ENCODE results near the gene ACTL6B.
"Not testable (repeated sequence)": the region's sequence is repeated elsewhere in the genome, so short reads cannot be mapped to it uniquely, and the experiment has no call there.

ACTL6B gene

DNA sequence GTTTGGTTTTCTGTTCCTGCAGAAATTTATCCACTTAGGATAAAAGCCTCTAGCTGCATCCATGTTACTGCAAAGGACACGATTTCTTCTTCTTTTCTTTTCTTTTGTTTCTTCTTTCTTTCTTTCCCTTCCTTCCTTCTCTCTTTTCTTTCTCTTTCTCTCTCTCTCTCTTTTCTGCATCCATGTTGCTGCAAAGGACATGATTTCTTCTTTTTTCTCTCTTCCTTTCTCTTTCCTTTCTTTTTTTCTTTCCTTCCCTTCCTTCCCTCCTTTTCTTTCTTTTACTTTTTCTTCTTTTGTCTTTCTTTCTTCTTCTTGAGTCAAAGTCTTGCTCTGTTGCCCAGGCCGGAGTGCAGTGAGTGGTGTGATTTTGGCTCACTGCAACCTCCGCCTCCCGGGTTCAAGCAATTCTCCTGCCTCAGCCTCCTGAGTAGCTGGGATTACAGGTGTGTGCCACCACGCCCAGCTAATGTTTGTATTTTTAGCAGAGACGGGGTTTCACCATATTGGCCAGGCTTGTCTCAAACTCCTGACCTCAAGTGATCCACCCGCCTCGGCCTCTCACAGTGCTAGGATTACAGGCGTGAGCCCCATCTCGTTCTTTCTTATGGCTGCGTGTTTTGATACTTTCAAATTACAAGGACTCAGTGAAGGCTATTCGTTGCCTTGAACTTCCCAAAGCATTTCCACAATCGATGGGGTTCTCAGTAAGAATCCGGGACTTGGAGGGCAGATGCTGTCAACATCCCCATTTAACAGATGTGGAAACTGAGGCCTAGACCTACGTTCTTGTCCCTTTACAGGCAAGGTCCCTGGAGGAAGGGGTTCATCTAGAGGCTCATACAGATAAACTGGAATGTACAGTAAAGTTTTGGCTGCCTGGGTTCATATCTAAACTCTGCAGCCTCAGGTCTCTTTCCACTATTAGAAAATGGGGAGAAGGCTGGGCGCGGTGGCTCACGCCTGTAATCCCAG lies 15.4 kb upstream of the ACTL6B start:
- no peak for DNase-seq

DNA sequence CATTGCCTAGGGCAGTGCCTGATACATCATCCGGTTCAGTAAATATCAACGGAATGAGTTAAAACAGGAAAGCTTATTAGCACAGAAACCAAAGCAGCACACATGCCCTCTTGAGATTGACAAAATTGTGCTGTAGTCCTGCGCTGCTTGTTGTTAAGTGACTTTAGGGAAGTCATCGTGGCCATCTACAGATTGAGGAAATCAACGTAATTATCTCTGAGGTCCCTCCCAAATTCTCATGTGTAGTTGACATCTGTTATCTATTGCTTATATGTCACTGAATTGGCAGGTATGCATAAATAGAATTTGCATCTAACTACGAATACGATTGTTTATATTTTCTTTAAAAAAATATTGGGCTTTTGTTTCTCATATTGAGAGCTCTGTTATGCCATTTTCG lies 13.8 kb upstream of the ACTL6B start:
- DNase-seq: peak in 1 of 2 experiments; percentile 20

DNA sequence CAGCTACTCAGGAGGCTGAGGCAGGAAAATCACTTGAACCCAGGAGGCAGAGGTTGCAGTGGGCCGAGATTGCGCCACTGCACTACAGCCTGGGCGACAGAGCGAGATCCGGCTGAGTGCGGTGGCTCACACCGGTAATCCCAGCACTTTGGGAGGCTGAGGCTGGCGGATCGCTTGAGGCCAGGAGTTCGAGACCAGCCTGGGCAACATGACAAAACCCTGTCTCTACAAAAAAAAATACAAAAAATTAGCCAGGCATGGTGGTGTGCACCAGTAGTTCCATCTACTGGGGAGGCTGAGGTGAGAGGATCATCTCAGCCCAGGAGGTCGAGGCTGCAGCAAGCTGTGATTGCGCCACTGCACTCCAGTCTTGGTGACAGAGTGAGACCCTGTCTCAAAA lies 12.9 kb upstream of the ACTL6B start:
- DNase-seq: not testable (repeated sequence)

DNA sequence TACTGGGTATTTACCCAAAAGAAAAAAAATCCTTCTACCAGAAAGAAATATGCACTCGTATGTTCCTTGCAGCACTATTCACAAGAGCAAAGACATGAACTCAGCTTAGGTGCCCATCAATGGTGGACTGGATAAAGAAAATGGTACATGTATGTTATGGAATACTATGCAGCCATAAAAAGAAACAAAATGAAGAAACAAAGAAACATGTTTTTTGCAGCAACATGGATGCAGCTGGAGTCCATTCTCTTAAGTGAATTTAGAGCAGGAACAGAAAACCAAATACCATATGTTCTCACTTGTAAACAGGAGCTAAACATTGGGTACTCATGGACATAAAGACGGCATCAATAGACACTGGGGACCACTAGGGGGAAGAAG lies 11.8 kb upstream of the ACTL6B start:
- no peak for DNase-seq

DNA sequence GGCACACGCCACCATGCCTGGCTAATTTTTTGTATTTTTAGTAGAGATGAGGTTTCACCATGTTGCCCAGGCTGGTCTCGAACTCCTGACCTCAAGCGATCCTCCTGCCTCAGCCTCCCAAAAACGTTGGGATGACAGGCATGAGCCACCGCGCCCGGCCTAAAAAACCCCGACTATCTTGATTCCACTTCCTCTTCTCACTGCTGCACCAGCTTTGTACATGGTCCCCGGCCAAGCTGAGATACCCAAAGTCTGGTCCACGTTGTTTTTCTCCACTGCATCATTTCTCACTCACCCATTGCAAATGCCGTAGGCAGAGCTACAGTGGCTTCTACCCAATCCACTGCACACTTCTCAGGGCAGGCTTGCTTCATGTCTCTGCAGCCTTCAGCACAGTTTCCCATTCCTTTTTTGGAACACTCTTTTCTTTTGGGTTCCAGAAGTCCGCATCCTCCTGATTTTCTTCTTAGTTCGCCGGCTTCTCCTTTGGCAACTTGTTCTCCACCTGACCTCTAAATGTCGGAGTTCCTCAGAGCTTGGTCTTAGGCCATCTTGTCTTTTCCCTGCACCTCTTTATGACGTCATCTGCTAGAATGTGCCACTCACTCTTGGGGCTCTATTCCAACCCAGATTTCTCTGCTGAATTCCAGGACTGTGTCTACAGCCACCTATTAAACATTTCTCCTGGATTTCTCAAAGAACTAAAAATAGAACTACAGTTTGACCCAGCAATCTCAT lies 11.3 kb upstream of the ACTL6B start:
- DNase-seq: no peak

DNA sequence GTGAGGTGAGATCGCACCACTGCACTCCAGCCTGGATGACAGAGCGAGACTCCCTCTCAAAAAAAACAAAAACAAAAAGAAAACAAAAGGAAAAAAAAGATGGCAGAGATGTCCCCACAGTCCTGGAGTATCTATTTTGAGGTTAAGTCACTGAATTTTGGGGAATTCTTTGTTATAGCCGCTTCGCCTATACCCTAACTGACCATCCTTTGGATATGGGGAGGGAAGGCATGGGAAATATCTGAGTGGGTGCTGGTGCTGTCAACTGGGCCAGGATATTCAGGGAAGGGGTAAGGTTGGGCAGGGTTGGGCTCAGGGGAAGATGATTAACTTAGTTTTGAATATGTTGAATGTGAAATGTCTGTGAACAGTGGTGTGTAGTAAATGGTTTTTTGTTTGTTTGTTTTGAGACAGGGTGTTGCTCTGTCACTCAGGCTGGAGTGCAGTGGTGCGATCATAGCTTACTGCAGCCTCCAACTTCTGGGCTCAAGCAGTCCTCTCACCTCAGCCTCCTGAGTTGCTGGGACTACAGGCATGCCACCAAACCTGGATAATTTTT lies 9.0 kb upstream of the ACTL6B start:
- no peak for DNase-seq

DNA sequence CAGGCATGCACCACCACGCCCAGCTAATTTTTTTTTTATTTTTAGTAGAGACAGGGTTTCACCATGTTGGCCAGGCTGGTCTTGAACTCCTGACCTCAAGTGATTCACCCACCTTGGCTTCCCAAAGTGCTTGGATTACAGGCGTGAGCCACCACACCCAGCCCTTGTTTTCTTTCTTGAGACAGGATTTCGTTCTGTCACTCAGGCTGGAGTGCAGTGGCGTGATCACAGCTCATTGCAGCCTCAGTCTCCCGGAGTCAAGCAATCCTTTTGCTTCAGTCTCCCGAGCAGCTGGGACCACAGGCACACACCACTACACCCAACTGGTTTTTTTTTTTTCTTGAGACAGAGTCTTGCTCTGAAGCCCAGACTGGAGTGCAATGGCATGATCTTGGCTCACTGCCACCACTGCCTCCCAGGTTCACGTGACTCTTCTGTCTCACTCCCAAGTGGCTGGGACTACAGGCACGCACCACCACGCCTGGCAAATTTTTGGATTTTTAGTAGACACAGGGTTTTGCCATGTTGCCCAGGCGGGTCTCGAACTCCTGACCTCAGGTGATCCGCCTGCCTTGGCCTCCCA lies 6.0 kb upstream of the ACTL6B start:
- DNase-seq: not testable (repeated sequence)

DNA sequence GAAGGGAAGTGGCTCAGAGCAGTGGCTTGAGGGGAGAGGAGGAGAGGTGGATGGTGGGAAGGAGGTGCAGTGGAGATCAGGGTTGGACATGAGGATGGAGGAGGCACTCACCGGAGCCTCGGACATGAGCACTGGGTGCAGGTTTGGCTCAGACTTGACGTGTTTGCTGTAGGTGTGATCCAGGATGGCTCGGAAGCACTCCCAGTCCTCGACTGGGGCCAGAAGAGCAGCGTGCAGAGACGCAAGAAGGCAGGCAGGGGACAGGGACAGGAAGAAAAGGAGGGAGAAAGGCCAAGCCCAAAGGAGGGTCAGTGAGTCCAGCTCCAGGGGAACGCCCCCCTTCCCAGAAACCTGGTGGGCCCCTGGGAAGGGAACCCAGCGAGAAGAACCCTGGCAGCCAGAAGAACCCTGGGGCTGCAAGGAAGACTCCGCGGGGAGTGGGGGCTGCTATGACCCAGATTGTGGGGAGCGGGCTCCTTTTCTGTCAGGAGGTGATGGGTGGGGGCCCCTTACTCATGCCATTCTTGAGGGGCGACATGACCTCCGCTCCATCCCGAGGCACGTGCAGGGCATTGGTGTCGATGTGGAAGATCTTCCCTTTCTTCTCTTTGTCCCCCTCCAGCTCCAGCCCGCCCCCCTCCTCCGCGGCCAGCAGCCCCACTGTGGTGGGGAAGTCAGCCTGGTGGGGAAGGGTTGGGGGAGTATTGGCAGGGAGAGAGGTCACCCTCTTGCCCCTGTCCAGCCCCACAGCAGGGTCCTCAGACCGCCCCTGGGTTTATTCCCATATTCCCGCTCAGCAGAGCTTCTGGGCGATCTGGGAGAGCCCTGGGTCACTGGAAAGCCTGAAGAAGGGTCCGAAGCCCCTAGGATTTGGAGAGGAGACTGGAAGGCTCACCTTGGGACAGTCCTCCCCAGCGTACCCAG lies 1.1 kb downstream of the ACTL6B start:
- no peak for DNase-seq

DNA sequence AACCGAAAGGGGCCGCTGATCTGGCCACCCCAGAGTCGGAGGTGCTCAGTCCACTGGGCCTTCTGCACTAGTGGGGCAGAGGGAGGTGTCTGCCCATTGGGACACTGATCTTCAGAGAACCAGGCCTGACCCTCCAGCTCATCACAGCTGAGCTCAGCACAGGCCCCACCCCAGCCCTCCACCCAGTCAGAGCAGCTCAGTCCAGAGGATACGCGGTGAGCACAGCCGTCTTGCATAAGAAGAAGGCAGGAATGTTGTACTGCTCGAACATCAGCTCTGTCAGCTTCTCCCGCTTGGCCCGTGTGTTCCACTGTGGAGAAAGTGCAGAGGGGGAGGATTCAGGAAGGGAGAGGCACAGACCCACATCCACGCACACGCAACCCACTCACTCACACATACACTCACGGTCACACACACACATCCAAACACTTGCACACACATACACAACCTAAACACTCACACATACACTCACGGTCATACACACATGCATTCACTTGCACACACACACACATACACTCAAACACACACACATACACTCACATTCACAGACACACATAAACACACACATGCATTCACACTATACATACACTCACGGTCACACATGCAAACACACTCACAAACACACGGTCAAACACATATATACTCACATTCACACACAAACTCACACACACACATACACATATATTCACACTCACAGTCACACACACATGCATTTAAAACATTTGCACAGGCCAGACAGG lies 6.3 kb downstream of the ACTL6B start:
- DNase-seq: no peak

DNA sequence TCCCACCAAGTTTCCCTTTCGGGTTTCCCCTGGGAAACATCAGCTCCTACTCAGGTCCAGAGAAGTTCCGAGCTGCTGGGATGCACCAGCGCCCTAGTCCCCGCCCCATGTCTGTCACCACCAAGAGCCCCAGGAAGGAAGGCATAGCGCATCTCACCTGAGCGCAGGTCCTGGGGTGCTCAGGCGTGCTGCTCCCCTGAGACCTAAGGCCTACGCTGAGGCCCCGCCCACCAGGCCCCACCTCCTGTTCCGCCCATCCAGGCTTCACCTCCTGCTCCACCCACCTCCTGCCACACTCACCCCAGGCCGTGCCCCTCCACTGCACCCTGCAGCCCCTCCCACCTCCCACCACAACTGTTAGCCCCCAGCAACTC lies 13.7 kb downstream of the ACTL6B start:
- DNase-seq: no peak

DNA sequence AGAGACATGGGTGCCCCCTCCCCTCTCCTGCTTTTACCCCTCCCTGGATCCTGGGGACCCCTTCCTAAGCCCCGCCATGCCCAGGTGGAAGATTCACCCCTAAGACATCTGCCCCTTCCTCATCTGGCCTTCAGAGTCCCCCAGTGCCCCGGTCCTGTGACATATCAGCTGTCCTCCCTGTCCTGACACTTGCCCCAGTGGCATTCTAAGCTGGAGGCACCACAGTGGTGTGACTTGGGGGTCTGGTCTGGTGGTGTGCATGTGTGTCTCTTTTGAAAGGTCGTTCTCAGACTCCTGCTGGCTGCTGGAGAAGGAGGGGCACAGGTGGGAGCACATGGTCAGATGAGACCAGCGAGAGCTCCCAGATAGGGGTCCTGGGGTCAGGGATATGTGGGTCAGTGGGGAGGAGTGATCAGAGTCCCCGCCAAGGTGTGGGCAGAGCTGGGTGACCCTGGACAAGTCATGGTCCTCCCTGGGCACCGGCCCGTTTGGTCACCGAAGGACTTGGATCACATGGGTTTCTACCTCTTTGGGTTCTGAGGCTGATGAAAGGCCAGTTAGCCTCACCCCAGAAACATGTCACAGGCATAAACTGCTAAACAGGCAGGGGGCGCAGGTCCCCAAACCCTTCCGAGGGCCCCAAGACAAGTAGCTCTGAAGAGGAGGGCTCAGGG lies 14.3 kb downstream of the ACTL6B start:
- no peak for DNase-seq

DNA sequence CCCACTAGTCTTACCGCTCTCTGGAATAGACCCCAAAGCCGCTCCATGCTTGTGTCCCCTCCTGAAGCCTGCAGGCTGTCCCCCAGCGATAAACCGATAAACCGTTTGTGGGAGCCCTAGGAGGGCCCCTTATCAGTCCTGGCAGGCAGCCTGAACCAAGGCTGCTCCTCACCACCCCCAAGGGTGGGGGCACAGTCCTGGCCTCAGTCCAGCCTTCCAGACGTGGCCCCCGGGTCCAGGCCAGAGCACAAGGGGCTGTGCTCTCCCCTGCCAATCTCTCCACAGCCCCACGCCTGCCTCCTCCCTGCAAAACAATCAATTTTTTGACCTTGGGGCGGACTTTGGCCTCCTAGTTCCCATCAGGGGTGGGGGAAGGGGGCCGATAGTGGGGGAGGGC lies 14.8 kb downstream of the ACTL6B start, which contains the start of gene TFR2:
TSS of gene TFR2 (minus strand) at position 90 of the 397 bp plus-strand sequence. CDS start at position 47, 43 bp downstream.
- DNase-seq: no peak

DNA sequence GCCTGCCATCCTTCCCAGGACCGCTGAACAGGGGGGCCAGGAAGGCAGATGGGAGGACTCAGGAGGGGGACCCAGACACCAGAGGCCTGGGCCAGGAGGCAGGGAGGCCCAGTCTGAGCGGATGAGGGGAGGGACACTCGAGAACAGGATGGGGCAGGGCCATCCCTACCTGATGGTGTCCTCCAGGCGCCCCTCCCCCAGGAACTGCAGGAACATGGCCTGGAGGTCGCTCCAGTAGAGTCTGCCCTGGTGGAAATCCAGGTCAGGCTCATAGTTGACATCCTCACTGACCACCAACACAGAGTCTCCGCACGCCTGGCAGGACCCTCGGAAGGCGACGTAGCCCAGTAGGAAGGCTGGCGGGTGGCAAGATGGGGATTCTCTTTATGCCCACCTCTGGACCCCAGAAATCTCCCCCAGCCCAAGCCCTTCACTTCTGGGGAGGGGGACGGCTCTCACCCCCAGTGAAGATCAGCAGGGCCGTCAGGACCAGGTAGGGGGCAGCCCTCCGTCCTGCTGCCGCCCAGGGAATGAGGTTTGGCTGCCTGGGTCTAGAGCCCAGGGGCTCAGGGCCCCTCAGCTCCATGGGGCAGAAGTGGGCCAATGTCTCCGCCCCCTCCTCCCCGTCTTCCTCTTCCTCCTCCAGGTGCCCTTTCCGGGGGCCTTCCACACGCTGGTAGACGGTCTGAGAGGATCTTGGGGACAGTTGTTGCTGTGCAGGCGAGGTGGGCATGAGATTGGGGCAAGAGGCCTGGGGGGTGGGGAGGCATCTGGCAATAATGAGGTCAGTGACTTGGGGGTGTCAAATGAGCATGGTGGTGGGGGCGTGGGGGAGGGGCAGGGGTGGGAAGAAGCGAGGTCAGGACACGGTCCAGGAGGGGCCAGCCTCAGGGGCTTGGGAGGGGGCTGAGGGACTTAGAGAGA lies 15.5 kb downstream of the ACTL6B start:
- no peak for DNase-seq

DNA sequence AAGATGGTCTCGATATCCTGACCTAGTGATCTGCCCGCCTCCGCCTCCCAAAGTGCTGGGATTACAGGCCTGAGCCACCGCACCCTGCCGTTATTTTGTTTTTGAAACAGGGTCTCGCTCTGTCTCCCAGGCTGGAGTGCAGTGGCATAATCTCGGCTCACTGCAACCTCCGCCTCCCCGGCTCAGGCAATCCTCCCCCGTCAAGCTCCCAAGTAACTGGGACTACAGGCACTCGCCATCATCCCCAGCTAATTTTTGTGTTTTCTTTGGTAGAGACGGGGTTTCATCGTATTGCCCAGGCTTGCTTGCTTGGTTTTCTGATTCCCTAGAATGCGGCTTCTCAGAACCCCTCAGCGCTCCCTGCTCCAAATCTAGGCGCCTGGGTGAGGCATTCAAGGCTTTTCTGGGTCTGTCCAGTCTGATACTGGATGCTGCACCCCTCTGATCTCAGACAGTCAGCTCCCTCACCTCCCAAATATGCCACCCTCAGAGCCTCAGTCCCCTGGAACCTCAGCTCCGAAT lies 16.2 kb downstream of the ACTL6B start:
- DNase-seq: no peak

DNA sequence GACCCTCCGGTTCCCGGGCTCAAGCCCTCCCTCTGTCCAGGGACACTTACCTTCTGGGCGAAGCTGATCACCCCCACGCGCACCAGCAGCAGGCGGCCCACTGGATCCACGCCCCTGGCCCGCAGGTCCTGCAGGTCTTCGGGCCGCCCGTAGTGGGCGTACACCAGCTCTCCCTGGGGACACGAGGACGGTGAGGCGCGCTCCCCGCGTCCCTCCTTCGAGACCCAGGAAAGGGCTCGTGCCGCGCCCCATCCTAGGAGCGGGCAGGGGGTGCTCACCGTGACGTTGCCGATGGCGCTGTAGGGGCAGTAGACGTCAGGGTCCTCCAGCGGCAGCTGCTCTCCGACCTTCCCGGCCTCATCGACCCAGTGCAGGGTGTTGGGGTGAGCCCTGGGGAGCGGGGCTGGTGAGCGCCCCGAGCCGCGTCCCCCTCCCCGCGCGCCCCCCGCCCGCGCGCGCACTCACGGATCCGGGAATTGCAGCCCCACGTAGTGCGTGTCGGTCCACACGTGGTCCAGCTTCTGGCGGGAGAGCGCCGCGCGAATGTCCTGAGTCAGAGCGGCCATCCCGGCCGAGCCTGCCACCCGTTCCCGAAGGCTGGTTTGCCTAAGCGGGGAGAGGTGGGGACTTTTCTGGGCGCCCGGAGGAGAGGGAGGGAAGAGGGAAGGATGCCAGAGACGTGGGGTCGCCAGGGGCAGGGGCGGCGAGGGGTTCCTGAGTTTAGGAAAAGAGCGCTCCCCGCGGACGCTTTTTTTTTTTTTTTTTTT lies 23.1 kb downstream of the ACTL6B start:
- peak; percentile 10 to 21 for DNase-seq

DNA sequence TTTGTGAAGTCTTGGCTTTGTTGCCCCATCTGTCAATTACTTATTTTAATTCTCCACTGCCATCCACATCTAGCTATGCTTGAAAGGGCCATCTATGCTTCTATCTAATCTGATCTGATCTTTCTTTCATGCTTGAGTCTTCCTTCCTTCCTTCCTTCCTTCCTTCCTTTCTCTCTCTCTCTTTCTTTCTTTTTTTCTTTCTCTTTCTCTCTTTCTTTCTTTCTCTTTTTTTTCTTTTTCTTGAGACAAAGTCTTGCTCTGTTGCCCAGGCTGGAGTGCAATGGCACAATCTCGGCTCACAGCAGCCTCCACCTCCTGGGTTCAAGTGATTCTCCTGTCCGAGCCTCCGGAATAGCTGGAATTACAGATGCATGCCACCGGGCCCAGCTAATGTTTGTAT lies 26.2 kb downstream of the ACTL6B start:
- no peak for DNase-seq

DNA sequence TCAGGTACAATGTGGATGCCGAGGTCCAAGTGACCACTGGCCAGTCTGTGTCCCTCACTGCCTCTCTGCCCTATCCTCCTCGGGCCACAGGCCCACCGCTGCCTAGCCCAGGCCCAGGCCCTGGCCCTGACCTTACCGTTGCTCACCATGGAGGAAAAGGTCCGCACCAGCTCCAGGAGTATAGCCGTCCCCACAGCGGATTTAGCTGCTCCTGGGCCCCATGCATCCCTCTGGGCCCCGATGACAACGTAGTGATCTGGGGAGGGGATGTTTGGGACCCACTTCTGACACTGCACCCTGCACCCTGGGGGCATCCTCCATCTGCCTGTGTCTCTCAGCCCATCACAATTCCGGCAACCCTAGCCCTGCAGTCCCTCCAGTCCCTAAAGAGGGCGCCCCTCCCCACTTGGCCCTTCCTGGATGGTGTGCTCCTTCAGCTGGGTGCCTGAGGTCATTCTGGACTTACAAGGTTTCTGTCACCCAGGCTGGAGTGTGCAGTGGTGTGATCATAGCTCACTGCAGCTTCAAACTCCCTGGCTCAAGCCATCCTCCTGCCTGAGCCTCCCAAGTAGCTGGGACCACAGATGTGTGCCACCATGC lies 27.0 kb downstream of the ACTL6B start:
- DNase-seq: peak; percentile 17 to 27

DNA sequence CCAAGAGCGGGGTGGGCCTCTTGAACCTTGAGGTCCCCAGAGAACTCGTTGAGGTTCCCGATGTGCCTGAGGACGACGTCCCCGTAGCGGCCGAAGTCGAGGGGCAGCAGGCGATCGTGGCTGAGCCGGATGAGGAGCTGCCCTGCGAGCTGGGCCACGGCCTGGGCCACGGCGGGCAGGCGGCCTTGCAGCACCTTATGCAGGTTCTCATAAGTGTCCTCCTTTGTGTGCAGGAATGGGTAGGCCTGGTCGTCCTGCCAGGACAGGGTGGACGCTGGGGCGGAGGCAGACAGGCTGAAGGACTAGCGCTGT lies 29.1 kb downstream of the ACTL6B start:
- no peak for DNase-seq
